HG02938 (cell line): ENCODE data around the gene SLC10A1.
"Not testable (repeated sequence)": the region's sequence is repeated elsewhere in the genome, so short reads cannot be mapped to it uniquely, and the experiment has no call there.

Source experiments
- ATAC-seq: cut with Tn5 transposase; IDR thresholded peaks from one replicate; pipeline ENCODE4 v1.9.1; 2021; ENCODE audit warnings: mild to moderate bottlenecking, moderate library complexity; ENCODE audit not compliant: unreplicated experiment

The SLC10A1 gene

GRCh38 chr14:69772082-69773017 lies 24.7 kb downstream of the SLC10A1 start:
- ATAC-seq, result no peak

- ATAC-seq, result no peak
Measured at GRCh38 chr14:69771136-69771535, 25.9 kb downstream of the SLC10A1 start.

GRCh38 chr14:69770559-69770958 lies 26.5 kb downstream of the SLC10A1 start:
- no peak for ATAC-seq

- no peak for ATAC-seq
Measured at GRCh38 chr14:69769623-69770022, 27.4 kb downstream of the SLC10A1 start.

- ATAC-seq, result no peak
Measured at GRCh38 chr14:69768873-69769272, 28.2 kb downstream of the SLC10A1 start.

GRCh38 chr14:69767369-69767999 lies 29.6 kb downstream of the SLC10A1 start:
- ATAC-seq, result peak; percentile 51

- ATAC-seq, result peak; percentile 78
Measured at GRCh38 chr14:69766984-69767368, 30.1 kb downstream of the SLC10A1 start, which contains the start of gene SRSF5. TSS of gene SRSF5 (plus strand) at chr14:69767142. CDS start at chr14:69768157, 1,015 bp downstream.

GRCh38 chr14:69763761-69764510 lies 33.1 kb downstream of the SLC10A1 start:
- no peak for ATAC-seq

GRCh38 chr14:69760810-69761209 lies 36.2 kb downstream of the SLC10A1 start:
- no peak for ATAC-seq

GRCh38 chr14:69756298-69756697 lies 40.7 kb downstream of the SLC10A1 start:
- ATAC-seq, result no peak

- ATAC-seq, result no peak
Measured at GRCh38 chr14:69755784-69756183, 41.3 kb downstream of the SLC10A1 start.

- no peak for ATAC-seq
Measured at GRCh38 chr14:69755296-69755695, 41.7 kb downstream of the SLC10A1 start.

GRCh38 chr14:69754487-69754886 lies 42.6 kb downstream of the SLC10A1 start:
- ATAC-seq, result no peak

- ATAC-seq, result no peak
Measured at GRCh38 chr14:69753860-69754259, 43.2 kb downstream of the SLC10A1 start.

GRCh38 chr14:69752773-69753172 lies 44.3 kb downstream of the SLC10A1 start:
- no peak for ATAC-seq

GRCh38 chr14:69750495-69750894 lies 46.5 kb downstream of the SLC10A1 start:
- ATAC-seq, result no peak

GRCh38 chr14:69749956-69750355 lies 47.1 kb downstream of the SLC10A1 start:
- no peak for ATAC-seq

- no peak for ATAC-seq
Measured at GRCh38 chr14:69741055-69741454, 56.0 kb downstream of the SLC10A1 start.

- ATAC-seq, result not testable (repeated sequence)
Measured at GRCh38 chr14:69736405-69736804, 60.6 kb downstream of the SLC10A1 start.

GRCh38 chr14:69731919-69732598 lies 65.0 kb downstream of the SLC10A1 start:
- ATAC-seq, result not testable (repeated sequence)

GRCh38 chr14:69727860-69728259 lies 69.2 kb downstream of the SLC10A1 start:
- ATAC-seq, result no peak
